T-helper 1 cell (primary cell): ENCODE measurements around the gene TMEM86B.

Experiments
- DNase-seq, 5 donors: peaks; one replicate each; pipeline ENCODE4 v3.0.0-alpha.2; 2012 to 2020
- total RNA-seq, 4 donors: gene quantifications; one replicate each; lab custom pipeline; 2026; lab: John Stamatoyannopoulos, UW

TMEM86B gene
- total RNA-seq, result 3.0 to 4.6 (median 3.8) reads per million in 4 donors

DNA sequence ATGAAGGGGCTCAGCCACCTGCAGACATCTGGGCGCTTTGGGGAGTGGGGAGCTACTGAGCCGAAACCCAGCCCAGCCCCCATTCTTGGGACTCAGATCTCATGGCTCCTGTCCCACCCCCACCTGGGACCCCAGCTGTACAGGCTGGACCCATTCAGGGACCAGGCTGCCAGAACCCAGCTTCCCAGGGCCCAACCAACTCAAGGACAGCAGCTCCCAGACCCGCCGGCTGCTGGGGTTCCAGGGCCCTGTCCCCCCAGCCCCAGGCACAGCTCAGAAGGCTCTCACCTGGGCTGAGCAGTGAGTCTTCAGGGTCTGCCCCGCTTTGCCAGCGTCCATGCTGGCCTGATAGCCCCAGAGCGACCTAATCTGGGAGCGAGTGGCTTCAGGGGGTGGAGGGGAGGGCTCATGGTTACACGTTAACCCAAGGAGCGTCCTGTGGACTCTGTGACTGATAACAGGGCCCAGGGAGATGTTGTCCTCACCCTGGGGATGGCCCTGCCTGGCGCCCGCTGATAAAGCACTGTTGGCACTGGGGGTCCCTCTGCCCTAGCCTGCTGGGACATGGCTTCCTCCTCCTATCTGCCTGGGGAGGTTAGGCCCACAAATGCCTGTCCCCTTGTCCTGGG lies at the start of gene TMEM86B:
TSS of gene TMEM86B (minus strand) at position 361 of the 629 bp plus-strand sequence. CDS start at position 339, 22 bp downstream.
- DNase-seq, result no peak

DNA sequence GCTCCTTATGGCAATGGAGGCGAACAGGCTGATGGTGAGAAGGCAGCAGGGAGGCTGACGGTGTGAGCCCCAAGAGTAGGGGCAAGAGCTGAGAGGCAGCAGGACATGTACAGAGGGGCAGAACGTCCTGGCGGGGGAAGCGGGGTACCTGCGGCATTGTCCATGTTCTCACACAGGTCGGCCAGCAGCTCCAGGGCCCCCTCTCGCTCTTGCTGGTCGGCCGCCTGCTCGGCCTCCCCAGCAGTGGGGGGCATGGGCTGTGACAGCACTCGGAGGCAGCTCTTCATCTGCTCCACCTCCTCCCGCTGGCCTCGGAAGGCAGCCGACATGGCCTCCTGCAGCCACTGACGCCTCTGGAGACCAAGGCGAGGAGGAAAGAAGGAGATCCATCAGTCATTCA lies 48.9 kb upstream of the TMEM86B start:
- no peak for DNase-seq

GRCh38 chr19:55276720-55277430 lies 48.3 kb upstream of the TMEM86B start:
- DNase-seq, result no peak

GRCh38 chr19:55275851-55276719 lies 47.5 kb upstream of the TMEM86B start:
- peak in 1 of 5 donors; percentile 56 for DNase-seq

DNA sequence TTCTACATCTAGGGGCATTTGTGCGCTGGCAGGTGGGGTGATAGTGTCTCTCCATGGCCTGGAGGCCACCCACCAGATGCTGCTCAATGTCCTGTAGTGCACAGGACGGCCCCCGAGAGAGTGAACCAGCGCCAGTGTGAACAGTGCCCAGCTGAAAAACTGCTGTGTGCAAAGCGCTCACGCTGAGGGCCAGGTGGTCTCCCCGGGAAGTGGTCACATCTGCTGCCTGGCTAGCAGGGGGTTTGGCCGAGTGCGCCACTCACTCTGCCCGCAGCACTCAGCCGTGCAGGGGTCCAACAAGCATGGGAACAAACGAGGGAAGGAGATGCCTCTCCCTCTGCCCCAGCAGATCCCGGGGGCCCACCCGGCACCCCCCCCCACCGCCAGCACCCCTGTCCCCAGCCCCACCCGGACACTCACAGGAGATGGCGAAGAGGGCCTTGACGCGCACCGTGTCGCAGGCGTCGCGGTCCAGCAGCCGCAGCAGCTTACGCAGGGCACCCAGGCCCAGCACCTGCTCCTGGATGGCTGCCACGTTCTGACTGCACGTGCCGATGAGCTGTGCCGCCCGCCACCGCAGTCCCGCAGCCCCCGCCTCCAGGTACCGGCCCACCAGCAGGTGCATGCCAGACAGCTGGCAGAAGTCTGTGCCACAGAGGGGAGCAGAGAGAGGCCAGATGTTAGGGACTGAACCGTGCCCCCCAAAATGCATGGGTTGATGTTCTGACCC lies 45.6 kb upstream of the TMEM86B start:
- DNase-seq, result no peak

DNA sequence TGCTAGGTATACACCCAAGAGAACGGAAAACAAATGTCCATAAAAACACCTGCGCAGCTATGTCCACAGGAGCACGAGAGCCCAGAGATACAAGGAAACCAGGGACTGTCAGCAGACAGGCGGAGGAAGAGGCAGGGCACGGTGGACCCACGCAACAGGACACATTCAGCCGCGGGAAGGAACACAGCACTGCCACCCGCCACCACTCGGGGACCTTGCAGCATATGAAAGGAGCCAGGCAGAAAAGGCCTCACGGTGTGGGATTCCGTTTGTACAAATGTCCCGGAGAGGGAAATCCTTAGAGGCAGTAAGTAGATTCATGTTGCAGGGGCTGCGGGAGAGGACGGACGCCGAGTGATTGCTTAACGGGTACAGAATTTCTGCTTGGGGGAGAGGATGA lies 43.6 kb upstream of the TMEM86B start:
- no peak for DNase-seq

- DNase-seq, result no peak
These were observed 41.8 kb upstream of the TMEM86B start for GRCh38 chr19:55270172-55270942.

DNA sequence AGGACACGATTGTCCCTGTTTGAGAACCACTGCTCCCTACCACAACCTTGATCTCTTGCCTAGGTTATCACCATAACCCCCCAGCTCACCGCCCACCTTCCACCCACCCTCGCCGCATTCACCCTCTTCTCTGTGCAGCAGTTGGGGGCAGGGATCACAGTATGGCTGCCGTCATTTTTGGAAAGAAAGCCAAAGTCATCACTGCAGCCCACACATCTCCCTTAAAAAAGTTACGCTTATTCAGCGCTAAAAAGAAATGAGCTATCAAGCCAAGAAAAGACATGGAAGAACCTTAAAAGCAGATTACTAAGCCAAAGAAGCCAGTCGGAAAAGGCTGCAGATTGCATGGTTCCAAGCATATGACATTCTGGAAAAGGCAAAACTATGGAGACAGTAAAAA lies 40.7 kb upstream of the TMEM86B start:
- no peak for DNase-seq

DNA sequence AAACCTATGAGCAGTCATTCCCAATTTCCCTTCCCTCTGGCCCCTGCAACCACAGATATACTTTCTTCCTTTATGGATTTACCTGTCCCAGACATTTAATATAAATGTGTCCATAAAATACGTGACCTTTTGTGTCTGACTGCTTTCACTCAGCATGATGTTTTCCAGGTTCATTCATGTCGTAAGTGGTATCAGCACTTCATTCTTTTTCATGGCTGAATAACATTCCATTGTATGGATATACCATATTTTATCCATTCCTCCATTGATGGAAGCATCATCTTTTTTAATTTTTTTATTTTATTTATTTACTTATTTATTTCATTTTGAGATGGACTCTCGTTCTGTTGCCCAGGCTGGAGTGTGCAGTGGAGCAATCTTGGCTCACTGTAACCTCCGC lies 38.3 kb upstream of the TMEM86B start:
- DNase-seq, result no peak

DNA sequence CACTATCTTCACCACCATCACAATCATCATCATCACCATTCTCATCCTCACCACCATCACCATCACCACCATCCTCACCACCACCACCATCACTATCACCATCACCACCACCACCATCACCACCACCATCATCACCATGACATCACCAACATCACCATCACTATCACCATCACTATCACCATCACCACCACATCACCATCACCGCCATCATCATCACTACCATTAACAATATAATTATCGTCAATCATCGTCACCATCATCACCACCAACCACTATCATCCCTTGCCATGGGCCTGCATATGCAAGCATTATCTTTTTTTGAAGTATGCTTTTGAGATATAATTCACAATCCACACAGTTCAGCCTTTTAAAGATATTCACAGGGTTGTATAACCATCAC lies 37.8 kb upstream of the TMEM86B start:
- DNase-seq, result no peak

DNA sequence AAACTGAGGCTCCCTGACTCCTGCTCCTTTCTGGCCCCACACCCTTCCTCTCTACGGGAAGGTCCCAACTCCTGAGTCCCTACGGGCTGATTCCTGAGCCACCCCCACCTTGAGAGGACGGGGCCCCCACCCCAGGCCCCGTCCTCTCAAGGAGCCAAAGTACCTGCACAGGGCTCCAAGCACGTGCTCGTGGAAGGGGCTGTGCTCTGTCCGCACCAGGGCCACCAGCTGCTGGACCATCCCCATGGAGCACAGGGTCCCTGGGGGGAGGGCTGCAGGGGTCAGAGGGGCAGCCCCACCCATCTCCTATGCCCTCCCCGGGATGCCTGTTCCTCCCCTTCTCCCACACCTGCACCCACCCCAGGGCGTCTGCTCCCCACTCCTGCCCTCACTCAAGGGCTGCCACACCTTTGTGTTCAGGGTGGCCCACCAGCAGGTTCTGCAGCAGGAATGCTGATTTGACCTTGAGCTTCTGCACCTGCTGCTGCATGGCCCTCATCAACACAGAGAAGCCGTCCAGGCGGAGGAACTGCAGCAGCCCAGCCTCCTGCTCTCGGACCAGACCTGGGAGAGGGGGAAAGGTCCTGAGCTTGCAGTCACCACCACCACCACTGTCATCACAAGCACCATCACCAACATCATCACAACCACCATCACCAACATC lies 37.3 kb upstream of the TMEM86B start:
- no peak for DNase-seq

DNA sequence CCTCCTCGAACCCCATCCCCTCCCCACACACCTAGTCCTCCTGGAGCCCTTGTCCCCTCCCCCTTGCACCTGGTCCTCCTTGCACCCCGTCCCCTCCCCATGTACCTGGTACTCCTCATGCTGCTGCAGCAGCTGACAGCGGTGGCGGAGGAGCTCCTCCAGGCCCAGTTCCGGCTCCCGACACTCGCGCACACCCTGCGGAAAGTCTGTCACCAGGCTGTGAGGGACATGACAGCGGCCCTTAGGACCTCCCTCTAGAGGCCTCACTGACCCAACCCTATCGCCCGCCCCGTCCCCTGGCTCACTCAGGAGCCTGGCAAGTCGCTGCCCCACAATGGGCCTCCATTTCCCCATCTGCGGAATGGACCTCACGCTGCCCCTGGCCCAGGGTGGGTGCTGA lies 36.6 kb upstream of the TMEM86B start:
- no peak for DNase-seq

GRCh38 chr19:55264531-55264930 lies 36.0 kb upstream of the TMEM86B start:
- DNase-seq, result no peak

- DNase-seq, result no peak
These were observed 33.8 kb upstream of the TMEM86B start for GRCh38 chr19:55262359-55262758.

DNA sequence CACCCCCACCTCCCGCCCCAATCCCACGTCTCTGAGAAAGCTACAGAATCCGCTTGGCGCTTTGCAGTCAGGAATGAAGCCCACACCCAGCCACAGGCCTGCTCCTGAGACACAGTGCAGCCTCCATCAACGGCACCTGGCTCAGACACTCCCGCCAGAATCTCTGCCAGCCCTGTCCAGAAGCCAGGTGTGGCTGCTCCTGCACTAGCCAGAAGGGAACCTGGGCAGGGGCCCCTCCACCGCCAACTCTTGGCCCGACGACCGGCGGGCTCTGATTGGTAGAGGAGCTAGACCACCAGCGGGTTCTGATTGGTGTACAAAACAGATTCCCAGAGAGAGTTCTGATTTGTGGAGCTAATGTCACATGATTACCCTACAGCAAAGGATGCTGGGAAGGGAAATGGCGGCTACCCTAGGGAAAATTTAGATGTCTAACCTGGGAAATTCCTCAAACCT lies 33.1 kb upstream of the TMEM86B start:
- no peak for DNase-seq

- peak in 1 of 5 donors; percentile 17 for DNase-seq
These were observed 31.1 kb upstream of the TMEM86B start for GRCh38 chr19:55259540-55260210.

GRCh38 chr19:55258828-55259539 lies 30.4 kb upstream of the TMEM86B start, which contains the start of gene PPP6R1:
Gene PPP6R1 (minus strand): TSS chr19:55259017. CDS start chr19:55247103, 11,914 bp downstream.
- DNase-seq, result peak; percentile 89 to 98 (median 91)

GRCh38 chr19:55258476-55258827 lies 29.9 kb upstream of the TMEM86B start:
- peak in 4 of 5 donors; percentile 33 to 62 (median 35) for DNase-seq

GRCh38 chr19:55257461-55258420 lies 29.2 kb upstream of the TMEM86B start:
- no peak for DNase-seq
